ENCODE data around the gene CD22.
A peak's percentile ranks its signal among the peaks of the same experiment; 100 is the strongest.

CD22 gene

DNA sequence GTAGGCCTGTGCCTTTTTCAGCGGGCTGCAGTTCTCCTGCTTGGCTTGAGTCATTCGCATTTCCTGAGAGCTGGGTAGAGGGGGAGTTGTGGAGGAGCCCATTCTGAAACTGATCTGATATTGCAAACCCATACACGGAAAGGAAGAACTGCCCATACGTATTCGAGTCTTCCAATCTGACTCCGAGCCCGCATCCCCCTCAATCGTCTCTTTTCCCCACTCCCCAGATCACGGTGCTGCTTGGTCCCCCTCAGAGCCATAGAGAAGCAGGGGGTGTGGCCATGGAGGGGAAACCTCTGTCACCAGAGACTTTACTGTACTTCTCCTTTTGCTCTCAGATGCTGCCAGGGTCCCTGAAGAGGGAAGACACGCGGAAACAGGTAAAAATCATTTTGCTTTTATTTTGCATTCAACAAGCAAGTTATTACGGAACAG is at the start of gene CD22:
Gene CD22 (plus strand): TSS at position 337 of the 435 bp plus-strand sequence. CDS start 2,854 bp downstream, outside the sequence.
- Histone ChIP-seq H3K27me3 (ENCODE audit: insufficient read depth, poor library complexity, severe bottlenecking) (no peaks in the 10 kb centered on the region), H3K36me3 (ENCODE audit: low read depth) (no peaks in the 10 kb centered on the region)

DNA sequence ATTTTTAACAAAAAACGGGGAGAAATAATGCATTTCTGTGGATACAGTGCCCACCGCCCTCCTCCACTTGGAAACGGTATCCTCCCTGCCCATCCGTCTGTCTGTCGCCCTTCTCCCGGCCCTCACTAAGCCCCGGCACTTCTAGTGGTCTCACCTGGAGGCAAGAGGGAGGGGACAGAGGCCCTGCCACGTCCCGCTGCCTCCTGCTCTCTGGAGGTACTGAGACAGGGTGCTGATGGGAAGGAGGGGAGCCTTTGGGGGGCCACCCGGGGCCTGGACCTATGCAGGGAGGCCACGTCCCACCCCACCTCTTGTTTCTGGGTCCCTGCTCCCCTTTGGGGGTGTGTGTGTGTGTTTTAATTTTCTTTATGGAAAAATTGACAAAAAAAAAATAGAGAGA is 49.6 kb upstream of the CD22 start:
- Histone ChIP-seq H3K27ac (ENCODE audit: poor library complexity, severe bottlenecking) (no peak overlapping the region), H3K36me3 (ENCODE audit: low read depth) (peaks cover 7% of the 10 kb centered on the region), H3K4me1 (ENCODE audit: insufficient read depth, poor library complexity, severe bottlenecking) (no peaks in the 10 kb centered on the region), H3K9me3 (ENCODE audit: severe bottlenecking) (no peaks in the 10 kb centered on the region), H3K27me3 (ENCODE audit: insufficient read depth, poor library complexity, severe bottlenecking) (peaks cover 17% of the 10 kb centered on the region), H3K4me3 (ENCODE audit: severe bottlenecking) (no peak overlapping the region)
- ATAC-seq (ENCODE audit: low read depth) (no peak), DNase-seq (ENCODE audit: low spot score) (no peak)
- TF ChIP-seq, protein P1, sequence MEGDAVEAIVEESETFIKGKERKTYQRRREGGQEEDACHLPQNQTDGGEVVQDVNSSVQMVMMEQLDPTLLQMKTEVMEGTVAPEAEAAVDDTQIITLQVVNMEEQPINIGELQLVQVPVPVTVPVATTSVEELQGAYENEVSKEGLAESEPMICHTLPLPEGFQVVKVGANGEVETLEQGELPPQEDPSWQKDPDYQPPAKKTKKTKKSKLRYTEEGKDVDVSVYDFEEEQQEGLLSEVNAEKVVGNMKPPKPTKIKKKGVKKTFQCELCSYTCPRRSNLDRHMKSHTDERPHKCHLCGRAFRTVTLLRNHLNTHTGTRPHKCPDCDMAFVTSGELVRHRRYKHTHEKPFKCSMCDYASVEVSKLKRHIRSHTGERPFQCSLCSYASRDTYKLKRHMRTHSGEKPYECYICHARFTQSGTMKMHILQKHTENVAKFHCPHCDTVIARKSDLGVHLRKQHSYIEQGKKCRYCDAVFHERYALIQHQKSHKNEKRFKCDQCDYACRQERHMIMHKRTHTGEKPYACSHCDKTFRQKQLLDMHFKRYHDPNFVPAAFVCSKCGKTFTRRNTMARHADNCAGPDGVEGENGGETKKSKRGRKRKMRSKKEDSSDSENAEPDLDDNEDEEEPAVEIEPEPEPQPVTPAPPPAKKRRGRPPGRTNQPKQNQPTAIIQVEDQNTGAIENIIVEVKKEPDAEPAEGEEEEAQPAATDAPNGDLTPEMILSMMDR (IDR thresholded peaks at IDR 0.05; ENCODE audit: poor library complexity, severe bottlenecking): no peak

More for the DNA sequence above, at the start of gene CD22:
- no peaks in the 10 kb centered on the region for H3K9me3 ChIP-seq (ENCODE audit: severe bottlenecking)
- no peaks in the 10 kb centered on the region for H3K4me1 ChIP-seq (ENCODE audit: insufficient read depth, poor library complexity, severe bottlenecking)
- no peak for DNase-seq (ENCODE audit: low spot score)
- TF ChIP-seq, protein P1 (IDR thresholded peaks at IDR 0.05; ENCODE audit: poor library complexity, severe bottlenecking): no peak
- H3K27ac ChIP-seq (ENCODE audit: poor library complexity, severe bottlenecking): no peak within 1 kb of the TSS
- no peak within 1 kb of the TSS for H3K4me3 ChIP-seq (ENCODE audit: severe bottlenecking)
- no peak for ATAC-seq (ENCODE audit: low read depth)

DNA sequence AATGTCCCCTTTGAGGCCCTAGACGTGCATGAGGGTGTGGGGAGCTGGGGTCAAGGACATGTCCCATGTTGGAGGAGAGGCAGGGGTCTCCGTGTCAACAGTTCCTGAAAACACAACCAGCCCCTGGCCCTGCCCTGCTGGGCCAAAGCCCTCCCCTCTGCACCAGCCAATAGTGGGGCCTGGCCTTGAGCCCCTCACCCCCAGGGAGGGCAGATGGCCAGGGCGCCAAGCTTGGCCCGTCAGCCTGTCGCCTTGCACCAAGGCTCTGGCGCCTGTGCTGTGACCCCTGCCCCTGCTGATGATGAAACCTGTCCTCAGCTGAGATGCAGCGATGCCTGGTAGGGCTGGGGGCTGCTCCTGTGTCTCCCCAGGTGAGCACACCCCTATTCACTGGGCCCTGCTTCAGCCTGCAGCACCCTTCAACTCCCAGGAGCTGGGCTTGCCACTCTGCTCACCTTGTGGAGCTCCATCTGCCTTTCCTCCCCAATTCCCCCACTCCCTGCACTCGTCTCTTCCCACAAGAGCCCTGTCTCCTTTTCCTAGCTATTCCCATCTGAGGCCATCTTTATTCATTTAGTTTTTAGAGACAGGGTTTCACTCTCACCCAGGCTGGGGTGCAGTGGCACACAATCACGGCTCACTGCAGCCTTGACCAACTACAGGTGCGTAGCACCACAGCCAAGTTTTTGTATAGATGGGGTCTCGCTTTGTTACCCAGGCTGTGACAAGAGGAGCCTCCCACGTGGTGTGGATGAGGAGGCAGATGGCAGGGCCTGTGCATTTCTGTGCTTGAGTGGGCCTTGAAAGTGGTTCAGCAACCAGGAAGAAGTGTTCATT is 48.8 kb upstream of the CD22 start:
- H3K27me3 ChIP-seq (ENCODE audit: insufficient read depth, poor library complexity, severe bottlenecking): peaks cover 17% of the 10 kb centered on the region
- no peak overlapping the region for H3K4me3 ChIP-seq (ENCODE audit: severe bottlenecking)
- TF ChIP-seq, protein P1 (IDR thresholded peaks at IDR 0.05; ENCODE audit: poor library complexity, severe bottlenecking): no peak
- H3K27ac ChIP-seq (ENCODE audit: poor library complexity, severe bottlenecking): no peak overlapping the region
- no peaks in the 10 kb centered on the region for H3K4me1 ChIP-seq (ENCODE audit: insufficient read depth, poor library complexity, severe bottlenecking)
- DNase-seq (ENCODE audit: low spot score) (no peak), ATAC-seq (ENCODE audit: low read depth) (no peak)
- H3K36me3 ChIP-seq (ENCODE audit: low read depth): peaks cover 7% of the 10 kb centered on the region
- H3K9me3 ChIP-seq (ENCODE audit: severe bottlenecking): no peaks in the 10 kb centered on the region

DNA sequence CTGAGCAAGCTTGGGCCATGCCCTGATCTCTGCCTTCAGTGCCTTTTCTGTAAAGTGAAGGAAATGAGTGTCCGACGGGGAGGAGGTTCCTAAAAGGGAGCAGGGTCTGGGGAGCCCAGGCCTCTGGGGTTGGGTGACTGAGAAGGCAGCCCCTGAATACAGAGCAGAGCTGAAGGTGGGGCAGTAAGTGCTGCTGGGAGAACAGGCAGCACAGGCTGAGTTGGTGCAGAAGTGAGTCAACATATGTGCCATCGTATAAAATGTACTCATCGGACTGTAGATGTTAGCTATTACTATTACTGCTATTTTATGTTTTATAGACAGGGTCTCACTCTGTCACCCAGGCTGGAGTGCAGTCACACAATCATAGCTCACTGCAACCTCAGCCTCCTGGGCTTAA is 47.7 kb upstream of the CD22 start:
- Histone ChIP-seq H3K27ac (ENCODE audit: poor library complexity, severe bottlenecking) (no peak overlapping the region), H3K4me3 (ENCODE audit: severe bottlenecking) (no peak overlapping the region), H3K36me3 (ENCODE audit: low read depth) (0 out of 2 replicates have a peak, but pooled peaks cover 2% of the 10 kb centered on the region), H3K27me3 (ENCODE audit: insufficient read depth, poor library complexity, severe bottlenecking) (peaks cover 17% of the 10 kb centered on the region), H3K9me3 (ENCODE audit: severe bottlenecking) (no peaks in the 10 kb centered on the region), H3K4me1 (ENCODE audit: insufficient read depth, poor library complexity, severe bottlenecking) (no peaks in the 10 kb centered on the region)
- TF ChIP-seq, protein P1 (IDR thresholded peaks at IDR 0.05; ENCODE audit: poor library complexity, severe bottlenecking): no peak
- DNase-seq (ENCODE audit: low spot score) (no peak), ATAC-seq (ENCODE audit: low read depth) (peak; percentile 40; the same call in 2 of the 3 replicates)
